ENCODE measurements around the gene CADPS. TPM values are rescaled to one million over a fixed set of nuclear protein-coding genes. Genes with fewer than 3 reads are reported as not detected.

Gene CADPS
- polyA plus RNA-seq, 1 of the 3 experiments (the other 2 are of a cell fraction) = 5.8 TPM

DNA sequence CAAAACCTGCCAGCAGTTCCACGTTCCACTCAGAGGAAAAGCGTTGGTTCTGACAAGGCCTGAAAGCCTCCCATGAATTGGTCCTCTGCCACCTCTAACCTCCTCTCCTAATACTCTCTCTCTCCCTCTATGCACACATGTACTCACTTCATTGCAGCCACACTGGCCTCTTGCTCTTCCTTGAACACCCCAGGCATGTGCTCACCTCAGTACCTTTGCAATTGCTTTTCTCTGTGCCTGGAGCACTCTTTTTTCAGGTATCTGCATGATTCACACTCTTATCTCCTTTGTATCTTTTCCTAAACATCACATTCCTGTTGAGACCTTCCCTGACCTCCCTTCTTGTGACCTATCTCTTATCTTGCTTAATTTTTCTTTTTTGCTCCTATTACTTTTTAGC, 323.7 kb downstream of the CADPS start:
- H3K36me3 ChIP-seq (replicated peaks in 1 of 2; ENCODE audit: control insufficient read depth in 1 of 2, insufficient read depth in 2 of 2, low read length in 1 of 2) = no peaks in the 10 kb centered on the region
- ChIA-PET POLR2A (no interaction called here), CTCF (no interaction called here)
- H3F3A ChIP-seq (replicated peaks; ENCODE audit: insufficient read depth) = no peaks in the 10 kb centered on the region
- no peaks in the 10 kb centered on the region for H3K9me3 ChIP-seq
- H3K9me2 ChIP-seq = no peaks in the 10 kb centered on the region
- DNase-seq = no peak
- H4K20me1 ChIP-seq (ENCODE audit: insufficient read depth) = no peaks in the 10 kb centered on the region
- H3K27ac ChIP-seq (ENCODE audit: low read depth in 2 of 2, low read length in 1 of 2) = no peak overlapping the region
- H2AFZ ChIP-seq (ENCODE audit: low read depth) = no peak overlapping the region
- no peak overlapping the region for H3K4me3 ChIP-seq (ENCODE audit: low read depth in 2 of 2, low read length in 1 of 2)
- no peaks in the 10 kb centered on the region for H3K27me3 ChIP-seq (ENCODE audit: insufficient read depth)
- H3K79me2 ChIP-seq (ENCODE audit: insufficient read depth) = no peaks in the 10 kb centered on the region
- 71% methylated on average over 2 of the region's 2 CpGs for WGBS (ENCODE audit: low lambda C conversion rate)
- no peak overlapping the region for H3K4me2 ChIP-seq
- no peaks in the 10 kb centered on the region for H3K4me1 ChIP-seq (ENCODE audit: control insufficient read depth in 1 of 2, insufficient read depth in 2 of 2, low read depth in 1 of 2, low read length in 1 of 2)
- TF ChIP-seq RAD21 (IDR thresholded peaks at IDR 0.05; ENCODE audit: low read length) = no peak
- no peak overlapping the region for H3K9ac ChIP-seq

DNA sequence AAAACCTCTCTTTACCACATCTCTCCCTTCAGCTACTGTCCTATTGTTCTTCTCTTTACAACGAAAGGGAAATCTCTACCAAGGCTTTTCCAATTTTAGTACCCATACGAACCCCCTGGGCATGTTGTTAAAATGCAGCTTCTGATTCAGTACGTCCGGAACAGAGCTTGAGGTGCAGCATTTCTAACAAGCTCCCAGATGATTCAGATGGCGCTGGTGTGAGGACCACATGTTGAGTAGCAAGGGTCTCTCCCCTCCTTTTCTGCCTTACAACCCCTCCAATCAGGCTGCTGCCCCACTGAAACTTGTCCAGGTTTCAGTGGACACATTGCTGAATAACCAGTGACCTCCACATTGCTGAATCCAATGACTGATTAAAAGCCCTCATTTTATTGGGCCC, 324.8 kb downstream of the CADPS start:
- no peak for TF ChIP-seq ELF1 (IDR thresholded peaks at IDR 0.05)
- TF ChIP-seq TCF12 (IDR thresholded peaks at IDR 0.05) = no peak
- no peak for TF ChIP-seq NRF1 (IDR thresholded peaks at IDR 0.05; ENCODE audit: low read depth, low read length)
- TF ChIP-seq REST (IDR thresholded peaks at IDR 0.05; ENCODE audit: low read depth, low read length) = no peak
- no peak for TF ChIP-seq FOXJ3 (CRISPR knock-in tag; IDR thresholded peaks at IDR 0.05)
- TF ChIP-seq, protein P1, sequence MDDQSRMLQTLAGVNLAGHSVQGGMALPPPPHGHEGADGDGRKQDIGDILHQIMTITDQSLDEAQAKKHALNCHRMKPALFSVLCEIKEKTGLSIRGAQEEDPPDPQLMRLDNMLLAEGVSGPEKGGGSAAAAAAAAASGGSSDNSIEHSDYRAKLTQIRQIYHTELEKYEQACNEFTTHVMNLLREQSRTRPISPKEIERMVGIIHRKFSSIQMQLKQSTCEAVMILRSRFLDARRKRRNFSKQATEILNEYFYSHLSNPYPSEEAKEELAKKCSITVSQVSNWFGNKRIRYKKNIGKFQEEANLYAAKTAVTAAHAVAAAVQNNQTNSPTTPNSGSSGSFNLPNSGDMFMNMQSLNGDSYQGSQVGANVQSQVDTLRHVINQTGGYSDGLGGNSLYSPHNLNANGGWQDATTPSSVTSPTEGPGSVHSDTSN (IDR thresholded peaks at IDR 0.05) = no peak
- no peak for TF ChIP-seq CHD2 (IDR thresholded peaks at IDR 0.05; ENCODE audit: low read length, partially characterized antibody)
- no peak overlapping the region for H3K27ac ChIP-seq (ENCODE audit: low read depth in 2 of 2, low read length in 1 of 2)
- H3K9me2 ChIP-seq = no peaks in the 10 kb centered on the region
- H3K9me3 ChIP-seq = no peaks in the 10 kb centered on the region
- POLR2A ChIA-PET = no interaction called here
- CTCF ChIA-PET = no interaction called here
- no peaks in the 10 kb centered on the region for H3K79me2 ChIP-seq (ENCODE audit: insufficient read depth)
- no peaks in the 10 kb centered on the region for H3F3A ChIP-seq (replicated peaks; ENCODE audit: insufficient read depth)
- DNase-seq = no peak
- H3K4me2 ChIP-seq = no peak overlapping the region
- H3K4me1 ChIP-seq (ENCODE audit: control insufficient read depth in 1 of 2, insufficient read depth in 2 of 2, low read depth in 1 of 2, low read length in 1 of 2) = no peaks in the 10 kb centered on the region
- H3K4me3 ChIP-seq (ENCODE audit: low read depth in 2 of 2, low read length in 1 of 2) = no peak overlapping the region
- H4K20me1 ChIP-seq (ENCODE audit: insufficient read depth) = no peaks in the 10 kb centered on the region
- no peak overlapping the region for H3K9ac ChIP-seq
- WGBS (ENCODE audit: low lambda C conversion rate) = 71% methylated on average over 5 of the region's 5 CpGs
- H2AFZ ChIP-seq (ENCODE audit: low read depth) = no peak overlapping the region
- H3K36me3 ChIP-seq (replicated peaks in 1 of 2; ENCODE audit: control insufficient read depth in 1 of 2, insufficient read depth in 2 of 2, low read length in 1 of 2) = no peaks in the 10 kb centered on the region
- H3K27me3 ChIP-seq (ENCODE audit: insufficient read depth) = no peaks in the 10 kb centered on the region

Measured in SK-N-SH (cell line).